ENCODE data around the gene MEGF8. TPM values are rescaled to one million over a fixed set of nuclear protein-coding genes. Genes with fewer than 3 reads are reported as not detected.
"Not testable (repeated sequence)": the region's sequence is repeated elsewhere in the genome, so short reads cannot be mapped to it uniquely, and the experiment has no call there.

The MEGF8 gene
- total and polyA plus RNA-seq, 8 donors: 7.3 to 15.9 (median 9.0) TPM

DNA sequence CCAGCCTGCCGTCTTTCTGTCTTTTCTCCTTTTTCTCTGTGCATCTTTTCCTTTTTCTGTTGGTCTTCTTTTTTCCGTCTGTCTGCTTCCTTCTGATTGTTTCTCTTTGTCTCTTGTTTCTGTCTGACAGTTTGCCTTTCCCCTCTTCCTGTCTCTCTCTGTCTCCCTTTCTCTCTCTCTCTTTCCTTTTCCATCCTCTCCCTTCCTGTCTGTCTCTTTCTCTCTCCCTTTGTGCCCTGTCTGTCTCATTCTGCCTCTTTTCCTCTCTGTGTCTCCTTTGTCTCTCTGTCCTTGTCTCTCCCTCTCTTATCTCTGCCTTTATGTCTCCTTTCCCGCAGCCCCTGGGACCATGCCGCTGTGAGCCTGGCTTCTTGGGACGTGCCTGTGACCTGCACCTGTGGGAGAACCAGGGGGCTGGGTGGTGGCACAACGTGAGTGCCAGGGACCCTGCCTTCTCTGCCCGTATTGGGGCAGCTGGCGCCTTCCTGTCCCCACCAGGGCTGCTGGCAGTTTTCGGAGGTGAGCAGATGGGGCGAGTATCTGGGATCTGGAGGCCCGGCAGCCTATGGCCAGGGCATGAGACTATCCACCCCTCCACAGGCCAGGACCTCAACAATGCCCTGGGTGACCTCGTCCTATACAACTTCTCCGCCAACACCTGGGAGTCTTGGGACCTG lies 9.4 kb downstream of the MEGF8 start:
- DNase-seq (no peak), FAIRE-seq (no peak), ATAC-seq (no peak)
- TF ChIP-seq, protein P1, sequence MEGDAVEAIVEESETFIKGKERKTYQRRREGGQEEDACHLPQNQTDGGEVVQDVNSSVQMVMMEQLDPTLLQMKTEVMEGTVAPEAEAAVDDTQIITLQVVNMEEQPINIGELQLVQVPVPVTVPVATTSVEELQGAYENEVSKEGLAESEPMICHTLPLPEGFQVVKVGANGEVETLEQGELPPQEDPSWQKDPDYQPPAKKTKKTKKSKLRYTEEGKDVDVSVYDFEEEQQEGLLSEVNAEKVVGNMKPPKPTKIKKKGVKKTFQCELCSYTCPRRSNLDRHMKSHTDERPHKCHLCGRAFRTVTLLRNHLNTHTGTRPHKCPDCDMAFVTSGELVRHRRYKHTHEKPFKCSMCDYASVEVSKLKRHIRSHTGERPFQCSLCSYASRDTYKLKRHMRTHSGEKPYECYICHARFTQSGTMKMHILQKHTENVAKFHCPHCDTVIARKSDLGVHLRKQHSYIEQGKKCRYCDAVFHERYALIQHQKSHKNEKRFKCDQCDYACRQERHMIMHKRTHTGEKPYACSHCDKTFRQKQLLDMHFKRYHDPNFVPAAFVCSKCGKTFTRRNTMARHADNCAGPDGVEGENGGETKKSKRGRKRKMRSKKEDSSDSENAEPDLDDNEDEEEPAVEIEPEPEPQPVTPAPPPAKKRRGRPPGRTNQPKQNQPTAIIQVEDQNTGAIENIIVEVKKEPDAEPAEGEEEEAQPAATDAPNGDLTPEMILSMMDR (IDR thresholded peaks at IDR 0.05): no peak
- intact Hi-C loops (cut with DNase I): no loop called here
- WGBS, 2 donors: 84 to 88% methylated on average over 13 of the region's 13 CpGs
- H3K36me3 ChIP-seq: no peaks in the 10 kb centered on the region
- H3K9me3 ChIP-seq: no peaks in the 10 kb centered on the region
- H3K27ac ChIP-seq: no peak overlapping the region
- no peaks in the 10 kb centered on the region for H3K4me1 ChIP-seq
- H3K27me3 ChIP-seq: no peaks in the 10 kb centered on the region
- H3K4me3 ChIP-seq: no peak overlapping the region

DNA sequence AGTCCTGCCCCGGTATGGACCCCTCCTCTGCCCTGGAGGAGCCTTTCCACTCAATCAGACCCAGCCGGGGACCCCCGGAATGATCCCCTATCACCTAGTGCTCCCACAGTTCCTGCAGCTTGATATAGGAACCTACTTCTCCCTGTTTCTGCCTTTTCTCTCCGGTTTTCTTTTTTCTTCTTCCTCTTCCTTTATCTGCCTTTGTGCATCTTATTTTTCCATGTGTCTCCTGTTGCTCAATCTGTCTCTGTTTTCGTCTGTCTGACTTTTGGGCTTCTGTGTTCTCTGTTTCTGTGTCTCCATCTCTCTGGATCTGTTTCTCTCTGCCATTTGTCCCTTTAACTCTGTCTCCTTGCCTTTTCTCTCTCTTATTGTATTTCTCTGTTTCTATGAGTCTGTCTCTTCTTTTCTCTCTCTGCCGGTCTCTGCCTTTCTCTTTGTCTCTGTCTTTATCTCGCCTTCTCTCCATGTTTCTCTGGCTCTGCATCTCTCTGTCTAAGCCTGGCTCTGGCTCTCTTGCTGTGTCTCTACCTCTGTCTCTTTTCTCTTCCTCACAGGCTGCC lies 10.0 kb downstream of the MEGF8 start:
- Histone ChIP-seq H3K9me3 (no peaks in the 10 kb centered on the region), H3K4me3 (no peak overlapping the region), H3K36me3 (no peaks in the 10 kb centered on the region), H3K27me3 (no peaks in the 10 kb centered on the region), H3K27ac (no peak overlapping the region), H3K4me1 (no peaks in the 10 kb centered on the region)
- WGBS, 2 donors: 80 to 89% methylated on average over 7 of the region's 7 CpGs
- FAIRE-seq (no peak), DNase-seq (no peak), ATAC-seq (no peak)
- TF ChIP-seq, protein P1 (IDR thresholded peaks at IDR 0.05): no peak
- intact Hi-C loops (cut with DNase I): no loop called here

DNA sequence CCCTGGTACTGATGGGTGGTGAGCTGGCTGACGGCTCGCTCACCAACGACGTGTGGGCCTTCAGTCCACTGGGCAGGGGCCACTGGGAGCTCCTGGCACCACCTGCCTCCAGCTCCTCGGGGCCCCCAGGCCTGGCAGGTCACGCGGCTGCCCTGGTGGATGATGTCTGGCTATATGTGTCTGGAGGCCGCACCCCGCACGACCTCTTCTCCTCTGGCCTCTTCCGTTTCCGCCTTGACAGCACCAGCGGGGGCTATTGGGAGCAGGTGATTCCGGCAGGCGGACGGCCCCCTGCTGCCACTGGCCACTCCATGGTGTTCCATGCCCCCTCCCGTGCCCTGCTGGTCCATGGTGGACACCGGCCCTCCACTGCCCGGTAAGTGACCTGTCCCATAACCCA lies 10.5 kb downstream of the MEGF8 start:
- H3K4me3 ChIP-seq: no peak overlapping the region
- intact Hi-C loops (cut with DNase I): no loop called here
- no peak for DNase-seq
- FAIRE-seq: no peak
- TF ChIP-seq, protein P1 (IDR thresholded peaks at IDR 0.05): no peak
- no peak for ATAC-seq
- H3K4me1 ChIP-seq: no peaks in the 10 kb centered on the region
- no peak overlapping the region for H3K27ac ChIP-seq
- H3K27me3 ChIP-seq: no peaks in the 10 kb centered on the region
- no peaks in the 10 kb centered on the region for H3K36me3 ChIP-seq
- no peaks in the 10 kb centered on the region for H3K9me3 ChIP-seq
- WGBS, 2 donors: 91 to 96% methylated on average over 16 to 19 of the region's 19 CpGs

DNA sequence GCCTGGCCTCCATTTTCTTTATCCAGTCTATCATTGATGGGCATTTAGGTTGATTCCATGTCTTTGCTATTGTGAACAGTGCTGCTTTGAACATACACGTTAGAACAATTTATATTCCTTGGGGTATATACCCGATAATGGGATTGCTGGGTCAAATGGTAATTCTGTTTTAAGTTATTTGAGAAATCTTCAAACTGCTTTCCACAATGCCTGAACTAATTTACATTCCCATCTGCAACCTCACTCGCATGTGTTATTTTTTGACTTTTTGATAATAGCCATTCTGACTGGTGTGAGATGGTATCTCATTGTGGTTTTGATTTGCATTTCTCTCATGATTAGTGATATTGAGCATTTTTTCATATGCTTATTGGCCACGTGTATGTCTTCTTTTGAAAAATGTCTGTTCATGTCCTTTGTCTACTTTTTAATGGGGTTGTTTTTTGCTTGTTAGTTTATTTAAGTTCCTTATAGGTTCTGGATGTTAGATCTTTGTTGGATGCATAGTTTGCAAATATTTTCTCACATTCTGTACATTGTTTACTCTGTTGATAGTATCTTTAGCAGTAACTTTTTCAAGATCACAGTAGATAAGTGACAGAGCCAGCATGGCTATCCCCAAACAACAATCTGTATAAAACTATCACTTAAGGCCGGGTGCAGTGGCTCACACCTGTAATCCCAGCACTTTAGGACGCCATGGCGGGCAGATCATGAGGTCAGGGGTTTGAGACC lies 13.9 kb downstream of the MEGF8 start:
- WGBS, 2 donors: 82 to 87% methylated on average over 7 of the region's 7 CpGs
- DNase-seq; intact Hi-C loops (cut with DNase I): not testable (repeated sequence)

DNA sequence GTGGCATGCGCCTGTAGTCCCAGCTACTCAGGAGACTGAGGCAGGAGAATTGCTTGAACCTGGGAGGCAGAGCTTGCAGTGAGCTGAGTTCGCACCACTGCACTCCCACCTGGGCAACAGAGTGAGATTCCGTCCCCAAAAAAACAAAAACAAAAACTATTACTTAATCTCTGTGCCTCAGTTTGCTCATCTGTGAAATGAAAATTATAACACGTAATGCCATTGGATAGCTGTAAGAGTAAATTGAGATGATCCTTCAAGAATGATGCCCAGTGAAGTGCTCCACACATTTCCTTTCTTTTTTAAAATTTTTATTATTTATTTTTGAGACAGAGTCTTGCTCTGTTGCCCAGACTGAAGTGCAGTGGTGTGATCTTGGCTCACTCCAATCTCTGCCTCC lies 14.5 kb downstream of the MEGF8 start:
- 90 to 93% methylated on average over 4 of the region's 4 CpGs for WGBS, 2 donors
- ATAC-seq; H3K27me3 ChIP-seq; H3K4me1 ChIP-seq; intact Hi-C loops (cut with DNase I); H3K27ac ChIP-seq; DNase-seq; H3K4me3 ChIP-seq; H3K36me3 ChIP-seq; H3K9me3 ChIP-seq; FAIRE-seq: not testable (repeated sequence)

More for the DNA sequence above, 13.9 kb downstream of the MEGF8 start:
- FAIRE-seq, H3K36me3 ChIP-seq, H3K27ac ChIP-seq, H3K27me3 ChIP-seq, H3K4me3 ChIP-seq, ATAC-seq, H3K9me3 ChIP-seq, H3K4me1 ChIP-seq: not testable (repeated sequence)
